Measurements from ENCODE around the gene RIMBP2. TPM values are rescaled to one million over a fixed set of nuclear protein-coding genes. Genes with fewer than 3 reads are reported as not detected.

Gene RIMBP2
- total RNA-seq, 6 experiments from 2014 or later = not detected

GRCh38 chr12:130494736-130495135 lies 221.4 kb downstream of the RIMBP2 start:
- Mint-ChIP-seq H3K9me3 (peaks cover 80% of the 10 kb centered on the region), H3K4me3 (no peak overlapping the region), H3K4me1 (ENCODE audit: low read depth) (no peaks in the 10 kb centered on the region), H3K27ac (no peak overlapping the region), H3K36me3 (ENCODE audit: low read depth) (peaks cover 5% of the 10 kb centered on the region), H3K27me3 (ENCODE audit: insufficient read depth) (no peaks in the 10 kb centered on the region)
- DNase-seq = no peak
- no peak for TF ChIP-seq CTCF (IDR thresholded peaks at IDR 0.05)

- Mint-ChIP-seq H3K36me3 (ENCODE audit: low read depth) (peaks cover 5% of the 10 kb centered on the region), H3K27me3 (ENCODE audit: insufficient read depth) (no peaks in the 10 kb centered on the region), H3K9me3 (peaks cover 78% of the 10 kb centered on the region), H3K4me1 (ENCODE audit: low read depth) (no peaks in the 10 kb centered on the region), H3K27ac (no peak overlapping the region), H3K4me3 (no peak overlapping the region)
- DNase-seq = no peak
- no peak for TF ChIP-seq CTCF (IDR thresholded peaks at IDR 0.05)
Observed at GRCh38 chr12:130493951-130494350, 222.1 kb downstream of the RIMBP2 start.

- H3K36me3 Mint-ChIP-seq (ENCODE audit: low read depth) = no peaks in the 10 kb centered on the region; the same call in none of the 2 replicates
- TF ChIP-seq CTCF (IDR thresholded peaks at IDR 0.05) = no peak
Observed at GRCh38 chr12:130491421-130492357, 224.4 kb downstream of the RIMBP2 start.

GRCh38 chr12:130490674-130491073 lies 225.4 kb downstream of the RIMBP2 start:
- peaks cover 71% of the 10 kb centered on the region for H3K9me3 Mint-ChIP-seq
- H3K4me3 Mint-ChIP-seq = no peak overlapping the region
- no peak for DNase-seq
- TF ChIP-seq CTCF (IDR thresholded peaks at IDR 0.05) = no peak
- no peaks in the 10 kb centered on the region for H3K4me1 Mint-ChIP-seq (ENCODE audit: low read depth)
- no peak overlapping the region for H3K27ac Mint-ChIP-seq
- no peaks in the 10 kb centered on the region; the same call in none of the 2 replicates for H3K36me3 Mint-ChIP-seq (ENCODE audit: low read depth)
- peaks cover 2% of the 10 kb centered on the region for H3K27me3 Mint-ChIP-seq (ENCODE audit: insufficient read depth)

More at GRCh38 chr12:130491421-130492357, 224.4 kb downstream of the RIMBP2 start:
- Mint-ChIP-seq H3K4me3 (no peak overlapping the region), H3K27me3 (ENCODE audit: insufficient read depth) (peaks cover 1% of the 10 kb centered on the region), H3K9me3 (peaks cover 73% of the 10 kb centered on the region), H3K27ac (no peak overlapping the region), H3K4me1 (ENCODE audit: low read depth) (no peaks in the 10 kb centered on the region)
- no peak for DNase-seq

GRCh38 chr12:130489293-130489692 lies 226.8 kb downstream of the RIMBP2 start:
- Mint-ChIP-seq H3K27ac (no peak overlapping the region), H3K4me1 (ENCODE audit: low read depth) (no peaks in the 10 kb centered on the region), H3K9me3 (peaks cover 59% of the 10 kb centered on the region), H3K4me3 (no peak overlapping the region), H3K27me3 (ENCODE audit: insufficient read depth) (peaks cover 3% of the 10 kb centered on the region), H3K36me3 (ENCODE audit: low read depth) (no peaks in the 10 kb centered on the region; the same call in none of the 2 replicates)
- TF ChIP-seq CTCF (IDR thresholded peaks at IDR 0.05) = no peak
- DNase-seq = no peak

All from HFFc6 (cell line).